Upper lobe of left lung (tissue), 4 donors: ENCODE measurements around the gene HES4.

Experiments used
- CTCF ChIP-seq, 6 experiments: fragments of 450-650 bp in 4 of 6; fragments of 200-600 bp in 2 of 6; sonication (generic) in 2 of 6; IDR thresholded peaks; one replicate each; pipeline ENCODE4 v1.5.1; 2016 to 2019; ENCODE audit warnings: antibody characterized with exemption in 6 of 6
- POLR2AphosphoS5 ChIP-seq, 2 donors: sonication (generic); formaldehyde crosslinking; IDR thresholded peaks; one replicate each; pipeline ENCODE4 v1.5.1; 2017; ENCODE audit warnings: antibody characterized with exemption in 2 of 2

GRCh38 chr1:1033009-1033587 lies 33.2 kb upstream of the HES4 start:
- TF ChIP-seq CTCF (IDR thresholded peaks at IDR 0.05) (peak; percentile 67 to 94 (median 81)), POLR2AphosphoS5 (IDR thresholded peaks at IDR 0.05) (no peak)
